Eye (tissue), 1 donor: ENCODE results near the gene MEI1.
"Not testable (repeated sequence)": the region's sequence is repeated elsewhere in the genome, so short reads cannot be mapped to it uniquely, and the experiment has no call there.

Experiments
- DNase-seq: peaks from one replicate; pipeline ENCODE4 v3.0.0-alpha.2; 2015

MEI1 gene

DNA sequence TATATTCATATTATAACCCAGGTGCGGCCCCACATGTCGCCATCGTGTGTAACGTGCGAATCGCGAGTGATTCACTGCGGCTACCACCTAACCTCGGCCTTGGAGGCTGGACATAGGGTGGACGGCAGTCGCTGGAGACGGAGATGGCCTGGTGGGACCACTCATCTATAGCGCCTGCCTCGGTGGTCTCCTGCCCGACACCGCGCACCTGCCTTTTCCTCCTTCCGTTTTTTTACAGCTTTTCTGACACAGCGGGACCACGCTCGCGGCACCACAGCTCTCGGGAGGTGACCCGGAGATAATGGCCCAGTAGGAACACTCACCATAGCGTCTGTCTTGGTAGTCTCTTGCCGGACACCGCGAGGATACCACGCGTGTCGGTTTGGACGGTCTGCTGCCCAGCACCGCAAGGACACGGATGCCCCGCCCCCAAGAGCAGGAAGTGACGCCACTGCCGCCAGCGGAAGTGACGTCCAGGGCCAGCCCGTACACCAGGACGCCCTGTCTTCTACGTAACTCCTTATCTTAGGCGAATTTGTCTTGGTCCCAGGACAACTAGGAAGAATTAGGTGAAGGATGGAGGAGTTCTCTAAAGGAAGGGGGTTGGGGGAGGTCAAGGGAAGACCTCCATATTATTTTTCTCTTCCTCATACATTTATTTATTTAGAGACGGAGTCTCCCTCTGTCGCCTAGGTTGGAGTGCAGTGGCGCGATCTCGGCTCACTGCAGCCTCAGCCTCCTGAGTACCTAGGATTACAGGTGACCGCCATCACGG, 17.1 kb upstream of the MEI1 start:
- DNase-seq: peak; percentile 96

GRCh38 chr22:41683052-41683451, 16.3 kb upstream of the MEI1 start:
- no peak for DNase-seq

DNA sequence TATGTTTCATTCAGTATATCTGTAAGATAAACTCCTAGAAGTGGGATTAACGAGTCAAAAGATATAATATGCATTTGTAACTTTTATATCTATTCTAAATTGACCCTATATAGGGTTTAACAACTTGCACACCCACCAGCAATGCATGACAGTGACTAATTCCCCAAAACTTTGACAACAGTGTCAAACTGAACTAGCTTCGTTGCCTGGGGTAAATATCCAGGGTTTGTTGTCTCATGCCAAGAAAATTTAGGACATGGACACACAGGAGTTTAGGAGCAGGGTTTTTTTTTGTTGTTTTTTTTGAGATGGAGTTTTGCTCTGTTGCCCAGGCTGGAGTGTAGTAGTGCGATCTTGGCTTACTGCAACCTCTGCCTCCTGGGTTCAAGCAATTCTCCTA, 15.7 kb upstream of the MEI1 start:
- no peak for DNase-seq

GRCh38 chr22:41684194-41684593, 15.1 kb upstream of the MEI1 start:
- DNase-seq: no peak

GRCh38 chr22:41686890-41687289, 12.4 kb upstream of the MEI1 start:
- DNase-seq: not testable (repeated sequence)

- DNase-seq: peak; percentile 54
Measured at GRCh38 chr22:41687901-41688364, 11.4 kb upstream of the MEI1 start.

GRCh38 chr22:41688365-41689211, 10.7 kb upstream of the MEI1 start, which contains the start of gene SNU13:
TSS of gene SNU13 (minus strand) at chr22:41688867. CDS start at chr22:41688796, 71 bp downstream.
- DNase-seq: peak; percentile 96

DNA sequence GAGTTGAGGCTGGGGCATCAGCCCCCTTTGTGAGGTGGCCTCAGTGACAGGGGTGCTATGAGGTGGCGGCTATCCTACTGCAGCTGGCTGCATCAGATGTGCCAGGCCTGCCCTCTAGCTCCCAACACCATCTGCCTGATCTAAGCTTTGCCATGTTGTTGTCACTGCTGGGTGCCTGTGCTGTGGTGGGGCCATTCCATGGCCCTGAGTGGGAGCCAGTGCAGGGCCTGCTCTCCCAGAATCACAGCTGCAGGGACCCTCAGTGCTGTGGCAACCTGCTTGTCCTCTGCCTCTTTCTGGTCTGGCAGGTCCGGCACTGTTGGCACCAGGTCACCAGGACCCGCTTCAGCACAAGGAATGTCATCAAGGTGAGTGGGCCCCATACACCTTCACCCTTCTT, 8.8 kb upstream of the MEI1 start:
- no peak for DNase-seq

DNA sequence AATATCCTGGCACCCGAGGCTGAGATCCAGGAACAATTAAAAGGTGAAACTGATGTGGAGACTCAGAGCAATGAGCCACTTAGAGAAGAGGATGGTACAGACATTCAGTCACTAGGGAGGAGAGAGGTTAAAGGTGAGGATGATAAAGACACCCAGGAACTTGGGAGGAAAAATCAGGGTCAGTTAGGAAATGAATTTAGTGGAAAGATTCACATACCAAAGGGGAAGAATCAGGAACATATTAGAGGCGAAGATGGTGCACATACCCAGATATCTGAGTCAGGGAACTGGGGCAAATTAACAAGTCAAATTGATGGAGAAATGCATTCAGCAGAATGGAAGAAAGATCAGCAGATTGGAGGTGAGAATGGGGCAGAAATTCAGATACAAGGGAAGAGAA, 4.1 kb upstream of the MEI1 start:
- DNase-seq: no peak

- DNase-seq: no peak
Measured at GRCh38 chr22:41696703-41697102, 2.6 kb upstream of the MEI1 start.

- DNase-seq: peak; percentile 99
Measured at GRCh38 chr22:41697126-41697775, 2.1 kb upstream of the MEI1 start.

DNA sequence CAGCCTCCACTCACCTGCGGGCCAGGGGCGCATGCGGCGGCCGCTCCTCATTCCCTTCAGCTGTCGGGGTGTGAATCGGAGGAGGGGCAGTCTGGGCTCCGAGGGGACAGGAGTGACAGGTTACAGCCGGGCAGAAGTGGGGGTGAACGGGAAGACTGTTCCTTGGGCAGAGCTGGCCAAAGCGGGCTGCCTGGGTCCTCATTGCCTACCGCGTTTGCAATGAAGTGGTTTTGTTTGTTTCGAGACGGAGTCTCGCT, 733 bp downstream of the MEI1 start:
- no peak for DNase-seq

DNA sequence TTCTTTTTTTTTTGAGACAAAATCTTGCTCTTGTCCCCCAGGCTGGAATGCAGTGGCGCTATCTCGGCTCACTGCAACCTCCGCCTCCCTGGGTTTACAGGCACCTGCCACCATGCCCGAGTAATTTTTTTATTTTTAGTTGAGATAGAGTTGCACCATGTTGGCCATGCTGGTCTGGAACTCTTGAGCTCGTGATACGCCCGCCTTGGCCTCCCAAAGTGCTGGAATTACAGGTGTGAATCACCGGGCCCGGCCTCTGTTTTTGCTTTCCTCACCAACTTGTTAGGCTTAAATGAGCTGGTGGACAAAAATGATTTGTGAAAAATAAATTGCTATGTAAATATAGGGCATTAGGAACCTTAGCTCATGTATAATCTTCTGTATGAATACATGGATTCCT, 3.5 kb downstream of the MEI1 start:
- DNase-seq: no peak

DNA sequence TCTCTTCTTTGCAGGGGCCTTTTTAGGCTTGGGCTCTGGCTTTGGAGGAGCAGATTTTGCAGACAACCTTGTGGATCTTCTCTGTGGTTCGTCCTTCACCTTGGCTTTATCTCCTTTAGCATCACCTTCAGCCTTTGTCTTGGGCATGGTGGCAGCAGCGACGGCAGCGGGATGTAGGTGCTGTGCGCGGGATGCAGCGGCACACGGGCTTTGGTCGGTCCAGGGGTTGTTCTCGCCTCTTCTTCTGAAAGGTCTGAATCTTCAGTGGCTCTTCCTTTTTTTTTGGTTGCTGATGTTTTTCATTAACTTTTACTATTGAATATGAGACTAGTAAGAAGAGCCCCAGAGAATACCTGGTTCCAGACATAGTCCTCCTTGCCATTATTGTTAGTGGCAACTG, 10.0 kb downstream of the MEI1 start:
- DNase-seq: no peak

DNA sequence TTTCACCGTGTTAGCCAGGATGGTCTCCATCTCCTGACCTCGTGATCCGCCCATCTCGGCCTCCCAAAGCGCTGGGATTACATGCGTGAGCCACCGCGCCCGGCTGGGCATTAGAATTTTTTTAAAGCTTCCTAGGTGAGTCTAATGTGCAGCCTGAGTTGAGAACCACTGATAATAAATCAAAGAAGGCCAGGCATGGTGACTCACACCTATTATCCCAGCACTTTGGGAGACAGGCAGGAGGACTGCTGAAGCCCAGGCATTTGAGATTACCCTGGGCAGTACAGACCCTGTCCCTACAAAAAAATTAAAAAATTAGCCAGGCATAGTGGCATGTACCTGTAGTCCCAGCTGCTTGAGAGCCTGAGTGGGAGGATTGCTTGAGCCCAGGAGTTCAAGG, 13.7 kb downstream of the MEI1 start:
- no peak for DNase-seq

DNA sequence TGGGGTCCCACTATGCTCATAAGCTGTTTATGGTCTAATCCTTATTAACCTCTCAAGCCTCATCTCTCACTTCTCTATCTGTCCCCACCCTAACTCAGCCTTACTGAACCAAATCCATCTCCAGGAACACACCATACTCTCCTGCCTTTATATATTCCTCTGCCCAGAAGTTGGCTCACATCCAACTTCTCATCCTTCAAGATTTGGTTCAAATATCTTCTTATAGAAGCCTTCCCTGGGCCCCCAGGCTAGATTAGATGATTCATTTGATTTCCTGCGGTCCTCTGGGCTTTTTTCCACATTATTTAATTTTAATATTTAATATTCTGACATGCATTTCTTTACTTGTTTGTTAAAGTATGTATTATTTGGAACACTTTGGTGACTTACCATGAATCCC, 23.2 kb downstream of the MEI1 start:
- no peak for DNase-seq

DNA sequence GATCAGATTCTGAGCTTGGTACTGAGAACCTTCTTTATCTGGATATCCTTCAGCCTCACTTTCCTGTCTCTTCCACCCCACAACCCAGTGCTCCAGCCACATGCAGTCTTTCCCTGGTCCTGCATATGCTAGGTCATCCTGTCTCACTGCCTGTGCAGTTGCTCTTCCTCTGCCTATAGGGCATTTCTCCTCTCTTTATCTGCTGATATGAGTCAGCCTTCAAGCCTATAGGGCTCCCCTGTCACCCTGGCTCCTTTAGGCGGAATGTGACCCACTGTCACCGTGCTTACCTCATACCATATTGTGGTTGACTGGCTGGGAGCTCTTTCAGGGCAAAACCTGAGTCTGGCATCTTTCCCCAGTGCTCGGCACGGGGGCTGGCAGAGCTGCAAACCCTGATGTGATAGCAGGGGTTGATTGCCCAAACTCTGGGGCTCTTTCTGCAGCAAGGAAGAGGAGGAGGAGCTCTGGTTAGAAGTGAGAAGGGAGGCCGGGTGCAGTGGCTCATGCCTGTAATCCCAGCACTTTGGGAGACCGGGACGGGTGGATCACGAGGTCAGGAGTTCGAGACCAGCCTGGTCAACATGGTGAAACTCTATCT, 26.3 kb downstream of the MEI1 start:
- DNase-seq: no peak

DNA sequence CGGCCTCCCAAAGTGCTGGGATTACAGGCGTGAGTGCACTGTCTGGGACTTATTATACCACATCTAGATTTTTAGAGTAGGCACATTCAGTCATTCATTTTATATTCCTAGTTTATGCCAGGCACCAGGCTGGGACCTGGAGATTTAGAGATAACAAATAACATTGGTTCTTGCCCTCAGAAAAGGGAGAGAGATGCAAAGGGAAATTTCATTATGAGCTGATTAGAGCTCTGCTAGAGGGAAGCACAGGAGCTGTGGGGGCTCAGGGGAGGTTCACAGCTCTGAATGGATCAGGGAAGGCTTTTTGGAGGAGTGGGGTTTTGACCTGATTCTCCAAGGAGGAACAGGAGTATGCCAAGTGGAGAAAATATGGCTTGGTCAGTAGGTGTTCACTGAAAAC, 32.3 kb downstream of the MEI1 start:
- no peak for DNase-seq

- no peak for DNase-seq
Measured at GRCh38 chr22:41732096-41732772, 32.9 kb downstream of the MEI1 start.

GRCh38 chr22:41733241-41733640, 33.9 kb downstream of the MEI1 start:
- DNase-seq: not testable (repeated sequence)

DNA sequence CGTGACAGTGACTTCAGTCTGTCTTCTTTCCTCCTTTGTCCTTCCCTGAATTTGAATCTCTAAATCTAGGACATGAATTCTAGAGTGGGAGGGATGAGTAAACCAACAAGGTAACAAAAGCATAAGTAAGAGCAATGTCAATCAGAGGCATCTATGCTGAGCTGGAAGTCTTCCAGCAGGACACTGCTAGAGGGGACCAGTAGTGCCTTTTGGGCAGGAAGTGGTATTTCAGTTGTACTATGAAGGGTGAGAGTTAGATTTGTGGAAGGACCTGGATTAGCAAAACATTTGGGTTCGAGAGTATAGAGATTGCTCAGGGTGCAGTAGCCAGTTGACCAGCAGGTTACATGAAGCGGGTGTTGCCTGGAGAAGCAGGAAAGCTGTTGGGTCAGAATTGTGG, 40.3 kb downstream of the MEI1 start:
- DNase-seq: no peak

DNA sequence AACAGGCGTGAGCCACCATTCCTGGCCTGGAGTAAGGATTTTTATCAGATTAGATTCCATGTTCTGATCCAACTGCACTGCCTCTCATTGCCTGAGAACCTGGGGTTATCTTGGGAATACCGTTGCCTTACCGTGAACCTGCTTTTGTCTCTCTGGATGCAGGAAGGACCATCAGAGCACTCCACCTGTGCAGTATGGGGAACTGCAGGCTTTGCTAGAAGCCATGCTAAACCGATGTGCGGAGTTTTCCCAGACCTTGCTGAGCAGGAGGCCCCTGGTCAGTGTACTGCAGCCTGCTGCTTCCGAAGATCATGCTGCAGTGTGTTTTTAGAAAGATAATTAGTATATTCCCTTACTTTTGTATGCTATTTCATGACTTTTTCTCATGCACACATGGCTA, 43.6 kb downstream of the MEI1 start:
- no peak for DNase-seq

- DNase-seq: no peak
Measured at GRCh38 chr22:41745968-41746367, 46.7 kb downstream of the MEI1 start.
